LNCAP (cell line): ENCODE measurements around the gene PNMA6F.

Experiments
- TF ChIP-seq, protein P1 (sequence below): fragments of 450-650 bp; IDR thresholded peaks from 2 replicates; pipeline ENCODE4 v1.5.1; 2017; ENCODE audit warnings: mild to moderate bottlenecking

PNMA6F gene

DNA sequence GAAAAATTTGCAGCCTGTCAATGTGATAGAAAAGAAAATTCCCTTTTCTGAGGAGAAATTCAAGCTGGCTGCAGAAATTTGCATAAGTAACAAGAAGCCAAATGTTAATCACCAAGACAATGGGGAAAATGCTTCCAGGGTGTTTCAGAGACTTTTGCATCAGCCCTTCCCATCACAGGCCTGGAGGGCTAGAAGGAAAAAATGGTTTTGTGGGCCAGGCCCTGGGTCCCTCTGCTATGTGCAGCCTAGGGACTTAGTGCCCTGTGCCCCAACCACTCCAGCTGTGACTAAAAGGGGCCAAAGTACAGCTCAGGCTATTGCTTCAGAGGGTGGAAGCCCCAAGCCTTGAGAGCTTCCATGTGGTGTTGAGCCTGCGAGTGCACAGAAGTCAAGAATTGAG lies 36.3 kb upstream of the PNMA6F start:
- TF ChIP-seq, protein P1, sequence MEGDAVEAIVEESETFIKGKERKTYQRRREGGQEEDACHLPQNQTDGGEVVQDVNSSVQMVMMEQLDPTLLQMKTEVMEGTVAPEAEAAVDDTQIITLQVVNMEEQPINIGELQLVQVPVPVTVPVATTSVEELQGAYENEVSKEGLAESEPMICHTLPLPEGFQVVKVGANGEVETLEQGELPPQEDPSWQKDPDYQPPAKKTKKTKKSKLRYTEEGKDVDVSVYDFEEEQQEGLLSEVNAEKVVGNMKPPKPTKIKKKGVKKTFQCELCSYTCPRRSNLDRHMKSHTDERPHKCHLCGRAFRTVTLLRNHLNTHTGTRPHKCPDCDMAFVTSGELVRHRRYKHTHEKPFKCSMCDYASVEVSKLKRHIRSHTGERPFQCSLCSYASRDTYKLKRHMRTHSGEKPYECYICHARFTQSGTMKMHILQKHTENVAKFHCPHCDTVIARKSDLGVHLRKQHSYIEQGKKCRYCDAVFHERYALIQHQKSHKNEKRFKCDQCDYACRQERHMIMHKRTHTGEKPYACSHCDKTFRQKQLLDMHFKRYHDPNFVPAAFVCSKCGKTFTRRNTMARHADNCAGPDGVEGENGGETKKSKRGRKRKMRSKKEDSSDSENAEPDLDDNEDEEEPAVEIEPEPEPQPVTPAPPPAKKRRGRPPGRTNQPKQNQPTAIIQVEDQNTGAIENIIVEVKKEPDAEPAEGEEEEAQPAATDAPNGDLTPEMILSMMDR: no peak

DNA sequence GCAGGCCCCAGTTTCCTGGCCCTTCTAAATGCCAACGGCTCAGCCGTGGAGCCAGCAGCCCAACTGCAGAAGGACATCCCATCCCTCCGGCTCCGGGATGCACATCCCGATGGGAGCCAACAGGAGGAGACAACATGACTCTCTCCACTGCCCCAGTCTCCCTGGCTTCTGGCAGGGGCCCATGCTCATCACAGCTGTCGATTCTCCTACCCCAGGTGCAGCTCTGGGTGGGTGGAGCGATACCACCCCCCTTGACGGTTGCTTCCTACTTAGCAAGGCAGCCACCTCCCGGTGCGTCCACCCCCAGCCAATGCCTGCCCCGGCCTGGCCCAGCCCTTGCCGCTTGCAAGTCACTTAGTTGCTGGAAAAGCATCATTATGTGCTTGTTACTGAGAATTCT lies 31.8 kb upstream of the PNMA6F start:
- TF ChIP-seq, protein P1: no peak

DNA sequence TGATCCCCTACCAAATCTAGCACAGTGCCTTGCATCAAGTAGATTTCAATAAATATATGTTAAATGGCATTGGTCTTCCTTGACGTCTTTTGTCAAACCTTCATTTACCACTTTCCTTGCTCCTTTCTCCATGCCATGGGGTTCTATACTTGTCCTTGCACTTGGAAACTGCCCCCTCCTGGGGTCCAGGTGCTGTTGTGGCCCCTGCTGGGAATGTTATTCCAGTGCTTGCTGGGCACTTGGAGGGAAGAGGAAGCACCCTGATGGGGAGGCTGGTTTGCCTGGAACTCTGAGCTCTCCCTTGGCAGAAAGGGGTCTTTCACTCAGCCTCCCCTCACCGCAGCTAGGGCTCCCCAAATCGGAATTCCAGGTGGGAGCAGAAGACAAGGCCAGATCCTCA lies 31.3 kb upstream of the PNMA6F start:
- TF ChIP-seq, protein P1: no peak

DNA sequence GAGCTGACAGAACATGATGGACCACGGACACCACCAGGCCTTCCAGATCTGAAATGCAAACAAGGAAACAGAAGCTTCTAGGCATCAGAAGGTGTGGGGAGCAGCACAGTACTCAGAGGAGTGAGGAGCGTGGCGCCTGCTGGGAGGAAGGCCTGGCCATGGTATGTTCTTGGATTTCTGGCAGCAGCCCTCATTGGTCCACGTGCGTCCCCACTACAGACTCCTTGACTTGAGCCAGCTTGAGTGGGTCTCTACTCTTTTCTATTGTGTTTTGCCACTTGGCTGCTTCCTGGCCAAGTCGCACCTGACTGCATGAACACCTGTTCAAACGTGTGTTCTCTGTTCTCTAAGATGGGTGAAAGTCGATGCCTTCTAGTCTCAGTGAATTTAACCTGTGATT lies 30.4 kb upstream of the PNMA6F start:
- TF ChIP-seq, protein P1: no peak

DNA sequence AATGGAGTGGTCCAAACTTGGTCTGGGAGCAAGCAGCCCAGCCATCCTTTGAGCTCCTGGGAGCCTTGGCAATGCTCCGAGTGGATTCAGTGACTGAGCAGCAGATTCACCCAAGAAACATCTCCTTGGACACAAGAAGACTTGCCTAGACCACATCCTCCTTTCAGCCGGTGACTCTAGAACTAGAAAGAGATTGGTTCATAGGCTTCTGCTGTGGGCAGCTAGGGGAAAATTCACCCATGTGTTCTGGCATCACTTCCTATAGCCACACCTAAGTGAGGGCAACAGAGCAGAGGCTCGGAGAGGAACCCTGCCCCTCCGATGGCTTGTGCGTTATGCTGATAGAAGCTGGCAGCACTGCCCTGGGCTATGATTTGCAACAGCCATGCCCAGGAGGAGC lies 28.4 kb upstream of the PNMA6F start:
- TF ChIP-seq, protein P1: no peak

DNA sequence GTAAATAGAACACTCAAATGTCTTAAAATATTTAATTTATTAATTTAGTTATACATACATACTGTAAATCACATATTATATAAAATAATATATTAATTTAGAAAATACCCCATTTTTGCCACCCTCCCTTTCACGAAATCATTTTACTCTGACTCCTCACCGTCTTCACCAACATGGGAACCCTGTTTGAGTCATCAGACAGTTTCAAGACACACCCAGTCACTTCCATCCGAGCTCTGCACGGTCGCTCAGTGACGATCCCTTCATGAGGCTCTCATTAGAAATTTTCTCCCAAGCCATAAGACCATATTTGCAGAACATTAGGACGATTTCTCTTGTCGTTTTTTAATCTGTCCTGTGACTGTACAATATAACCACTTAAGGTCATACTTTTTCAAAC lies 26.9 kb upstream of the PNMA6F start:
- TF ChIP-seq, protein P1: no peak

DNA sequence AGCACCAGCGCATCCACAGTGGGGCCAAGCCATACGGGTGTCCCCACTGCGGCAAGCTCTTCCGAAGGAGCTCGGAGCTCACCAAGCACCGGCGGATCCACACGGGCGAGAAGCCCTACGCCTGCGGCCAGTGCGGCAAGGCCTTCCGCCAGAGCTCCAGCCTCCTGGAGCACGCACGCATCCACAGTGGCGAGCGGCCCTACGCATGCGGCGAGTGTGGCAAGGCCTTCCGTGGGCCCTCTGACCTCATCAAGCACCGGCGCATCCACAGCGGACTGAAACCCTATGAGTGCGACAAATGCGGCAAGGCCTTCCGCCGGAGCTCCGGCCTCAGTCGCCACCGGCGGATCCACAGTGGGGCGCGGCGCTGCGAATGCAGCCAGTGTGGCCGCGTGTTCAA lies 26.0 kb upstream of the PNMA6F start:
- TF ChIP-seq, protein P1: no peak

DNA sequence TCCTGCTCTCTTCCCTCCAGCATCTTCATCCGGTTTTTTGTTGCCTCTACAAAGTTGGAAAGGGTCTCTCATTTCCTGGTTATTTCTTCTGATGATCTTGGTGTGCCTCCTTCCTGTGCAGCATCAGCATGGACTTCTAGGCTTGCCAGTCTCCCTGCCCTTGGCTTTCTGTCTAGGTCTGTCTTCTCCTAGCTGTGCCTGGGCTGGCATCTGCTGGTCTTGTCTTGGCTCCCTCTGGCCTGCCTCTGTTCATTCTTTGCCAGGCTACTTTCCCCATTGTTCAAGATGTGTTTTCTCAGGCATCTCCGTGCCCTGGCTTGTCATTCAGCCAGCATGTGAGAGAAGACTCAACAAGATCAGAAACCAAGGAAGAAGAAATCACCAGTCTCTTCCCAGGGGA lies 22.1 kb upstream of the PNMA6F start:
- TF ChIP-seq, protein P1: no peak
